ENCODE data around the gene BSN. TPM values are rescaled to one million over a fixed set of nuclear protein-coding genes. Genes with fewer than 3 reads are reported as not detected.

Gene BSN
- polyA plus RNA-seq, 1 donor (not counting 4 experiments of a cell fraction or from before 2014, with no cell fraction given): under 0.01 TPM

GRCh38 chr3:49670940-49671290 is 116.6 kb downstream of the BSN start:
- Histone ChIP-seq H3K27ac (ENCODE audit: control insufficient read depth, insufficient read depth, low read length) (no peak overlapping the region), H3K9ac (ENCODE audit: control insufficient read depth, extremely low read depth, insufficient read depth, low read length) (no peak overlapping the region), H3K79me2 (ENCODE audit: control insufficient read depth, insufficient read depth, low read length) (peaks cover 12% of the 10 kb centered on the region), H3K4me1 (ENCODE audit: control insufficient read depth, extremely low read depth, insufficient read depth, low read length) (peaks cover 20% of the 10 kb centered on the region), H2AFZ (ENCODE audit: control insufficient read depth, low read length) (no peak overlapping the region), H4K20me1 (ENCODE audit: control insufficient read depth, extremely low read depth, insufficient read depth, low read length) (no peaks in the 10 kb centered on the region), H3K9me3 (ENCODE audit: control insufficient read depth, low read depth, low read length) (no peaks in the 10 kb centered on the region), H3K36me3 (ENCODE audit: control insufficient read depth in 2 of 2, extremely low read depth in 1 of 2, insufficient read depth in 2 of 2, low read length in 2 of 2) (peaks cover 0 to 3% of the 10 kb centered on the region in 2 experiments), H3K27me3 (ENCODE audit: control insufficient read depth, extremely low read depth, insufficient read depth, low read length) (no peaks in the 10 kb centered on the region), H3K9me1 (ENCODE audit: control insufficient read depth, extremely low read depth, insufficient read depth, low read length) (no peaks in the 10 kb centered on the region), H3K4me3 (ENCODE audit: control insufficient read depth in 2 of 3, extremely low read depth in 1 of 3, insufficient read depth in 2 of 3, low read depth in 1 of 3, low read length in 3 of 3) (no peak overlapping the region), H3K4me2 (ENCODE audit: control insufficient read depth, extremely low read depth, insufficient read depth, low read depth, low read length) (no peak overlapping the region)
- DNase-seq (ENCODE audit: low read depth, low spot score): no peak
- dilution Hi-C loops (cut with MboI; ENCODE audit: extremely low pct_ligation_motif_present, low sequenced_read_pairs): loop anchor here (25.0 kb wide), 1 partner anchor 109 kb away; the partner anchor contains the start of gene BSN
- TF ChIP-seq CTCF (optimal IDR thresholded peaks at IDR 0.05 in 1 of 3, IDR thresholded peaks at IDR 0.05 in 1 of 3, conservative IDR thresholded peaks at IDR 0.05 in 1 of 3; ENCODE audit: extremely low read depth in 1 of 3, insufficient read depth in 2 of 3, low read length in 3 of 3) (no peak), EZH2 (IDR thresholded peaks at IDR 0.05; ENCODE audit: low read length) (no peak)
- no peak for FAIRE-seq

- H3K27ac ChIP-seq (ENCODE audit: control insufficient read depth, insufficient read depth, low read length): no peak overlapping the region
- no peaks in the 10 kb centered on the region for H3K9me3 ChIP-seq (ENCODE audit: control insufficient read depth, low read depth, low read length)
- H3K4me3 ChIP-seq (ENCODE audit: control insufficient read depth in 2 of 3, extremely low read depth in 1 of 3, insufficient read depth in 2 of 3, low read depth in 1 of 3, low read length in 3 of 3): no peak overlapping the region
- peaks cover 3 to 8% of the 10 kb centered on the region in 2 experiments for H3K36me3 ChIP-seq (ENCODE audit: control insufficient read depth in 2 of 2, extremely low read depth in 1 of 2, insufficient read depth in 2 of 2, low read length in 2 of 2)
- TF ChIP-seq EZH2 (IDR thresholded peaks at IDR 0.05; ENCODE audit: low read length) (no peak), CTCF (optimal IDR thresholded peaks at IDR 0.05 in 1 of 3, IDR thresholded peaks at IDR 0.05 in 1 of 3, conservative IDR thresholded peaks at IDR 0.05 in 1 of 3; ENCODE audit: extremely low read depth in 1 of 3, insufficient read depth in 2 of 3, low read length in 3 of 3) (peak in 2 of 3 experiments; percentile 91 to 95)
- peak; percentile 71 for DNase-seq (ENCODE audit: low read depth, low spot score)
- no peak overlapping the region for H2AFZ ChIP-seq (ENCODE audit: control insufficient read depth, low read length)
- peak; percentile 86 for FAIRE-seq
- no peaks in the 10 kb centered on the region for H3K9me1 ChIP-seq (ENCODE audit: control insufficient read depth, extremely low read depth, insufficient read depth, low read length)
- H3K9ac ChIP-seq (ENCODE audit: control insufficient read depth, extremely low read depth, insufficient read depth, low read length): no peak overlapping the region
- no peaks in the 10 kb centered on the region for H4K20me1 ChIP-seq (ENCODE audit: control insufficient read depth, extremely low read depth, insufficient read depth, low read length)
- H3K27me3 ChIP-seq (ENCODE audit: control insufficient read depth, extremely low read depth, insufficient read depth, low read length): no peaks in the 10 kb centered on the region
- peaks cover 20% of the 10 kb centered on the region for H3K4me1 ChIP-seq (ENCODE audit: control insufficient read depth, extremely low read depth, insufficient read depth, low read length)
- H3K79me2 ChIP-seq (ENCODE audit: control insufficient read depth, insufficient read depth, low read length): peaks cover 15% of the 10 kb centered on the region
- dilution Hi-C loops (cut with MboI; ENCODE audit: extremely low pct_ligation_motif_present, low sequenced_read_pairs): loop anchor here (25.0 kb wide), 1 partner anchor 109 kb away; the partner anchor contains the start of gene BSN
- H3K4me2 ChIP-seq (ENCODE audit: control insufficient read depth, extremely low read depth, insufficient read depth, low read depth, low read length): no peak overlapping the region
Observed at GRCh38 chr3:49671291-49672288, 117.3 kb downstream of the BSN start.
